H1 (cell line): Measurements from ENCODE around the gene HAO2. TPM values are rescaled to one million over a fixed set of nuclear protein-coding genes. Genes with fewer than 3 reads are reported as not detected.

Experiments used
- CTCF ChIA-PET: fragments of 300-600 bp; sonication (Branson Sonifier 250); formaldehyde crosslinking; loops from one replicate; lab custom pipeline; 2021; ENCODE audit not compliant: partially characterized antibody; lab: Charles Lee
- POLR2A ChIA-PET: fragments of 300-600 bp; sonication (Branson Sonifier 250); formaldehyde crosslinking; loops from one replicate; lab custom pipeline; 2021; ENCODE audit warnings: inconsistent platforms; ENCODE audit not compliant: partially characterized antibody; lab: Charles Lee
- DNase-seq, 2 experiments: peaks; one replicate each; pipeline versions ENCODE4 v3.0.0 to v3.0.0-alpha.2; 2010 to 2022; ENCODE audit warnings: low spot score in 2 of 2, low read depth in 1 of 2, mixed read lengths in 1 of 2
- FAIRE-seq: peaks from 2 replicates; lab custom pipeline; 2011; peaks lifted over from hg19 to GRCh38; lab: Jason Lieb, UNC
- H2AFZ ChIP-seq: 2 replicates; pipeline ENCODE4 v1.8.1; 2012; ENCODE audit warnings: low read length, inconsistent platforms
- H2AK5ac ChIP-seq: 2 replicates; pipeline ENCODE4 v1.6.1; 2013; ENCODE audit warnings: low read depth, low read length
- H2BK120ac ChIP-seq: replicated peaks from 2 replicates; pipeline ENCODE3; 2013; ENCODE audit warnings: low read depth, low read length, inconsistent platforms
- H2BK12ac ChIP-seq: 2 replicates; pipeline ENCODE4 v1.6.1; 2013; ENCODE audit warnings: low read depth, low read length
- H2BK15ac ChIP-seq: 2 replicates; pipeline ENCODE4 v1.6.1; 2013; ENCODE audit warnings: low read length
- H2BK20ac ChIP-seq: 2 replicates; pipeline ENCODE4 v1.6.1; 2013; ENCODE audit warnings: low read length
- H2BK5ac ChIP-seq: 2 replicates; pipeline ENCODE4 v1.6.1; 2013; ENCODE audit warnings: low read depth, low read length
- H3K14ac ChIP-seq: 2 replicates; pipeline ENCODE4 v1.6.1; 2013; ENCODE audit warnings: inconsistent platforms; ENCODE audit not compliant: insufficient read length
- H3K18ac ChIP-seq: 2 replicates; pipeline ENCODE4 v1.6.1; 2013; ENCODE audit warnings: low read length; ENCODE audit errors: extremely low read depth
- H3K23ac ChIP-seq: 2 replicates; pipeline ENCODE4 v1.6.1; 2013; ENCODE audit warnings: inconsistent platforms; ENCODE audit not compliant: insufficient read length
- H3K23me2 ChIP-seq: 2 replicates; pipeline ENCODE4 v1.6.1; 2013; ENCODE audit warnings: low read depth, low read length
- H3K27ac ChIP-seq: 2 replicates; pipeline ENCODE4 v1.6.1; 2011; ENCODE audit warnings: low read depth, low read length, inconsistent platforms
- H3K27me3 ChIP-seq, 4 experiments: replicated peaks in 1 of 4; 1 replicate in 1 of 4; 2 replicates in 3 of 4; pipeline versions ENCODE4 v1.6.1 to v1.8.1; 2011 to 2013; ENCODE audit warnings: low read length in 3 of 4, mild to moderate bottlenecking in 3 of 4, inconsistent platforms in 2 of 4, mixed read lengths in 2 of 4, moderate library complexity in 1 of 4; ENCODE audit not compliant: control insufficient read depth in 3 of 4, insufficient read depth in 3 of 4; ENCODE audit errors: extremely low read depth in 1 of 4
- H3K36me3 ChIP-seq, 4 experiments: 2 replicates each; pipeline versions ENCODE4 v1.6.1 to v1.8.1; 2011 to 2013; ENCODE audit warnings: mild to moderate bottlenecking in 4 of 4, low read length in 3 of 4, moderate library complexity in 2 of 4, control low read depth in 1 of 4, inconsistent platforms in 1 of 4; ENCODE audit not compliant: insufficient read depth in 4 of 4, control insufficient read depth in 2 of 4
- H3K4ac ChIP-seq: replicated peaks from 2 replicates; pipeline ENCODE3; 2013; ENCODE audit warnings: low read length, low read depth, mixed read lengths, inconsistent platforms; ENCODE audit not compliant: insufficient read length
- H3K4me1 ChIP-seq, 4 experiments: replicated peaks in 1 of 4; 1 replicate in 1 of 4; 2 replicates in 3 of 4; pipeline versions ENCODE4 v1.6.1 to v1.8.1; 2011 to 2013; ENCODE audit warnings: low read length in 3 of 4, inconsistent platforms in 2 of 4, mixed read lengths in 1 of 4; ENCODE audit not compliant: insufficient read depth in 4 of 4, control insufficient read depth in 3 of 4
- H3K4me2 ChIP-seq, 2 experiments: 2 replicates each; pipeline versions ENCODE4 v1.6.1 to v1.8.1; 2011 to 2013; ENCODE audit warnings: low read depth in 2 of 2, low read length in 2 of 2, control low read depth in 1 of 2, inconsistent platforms in 1 of 2, mild to moderate bottlenecking in 1 of 2; ENCODE audit not compliant: insufficient read depth in 1 of 2
- H3K4me3 ChIP-seq, 4 experiments: fragments of 200-600, 300-600 bp in 1 of 4; sonication (generic), shearing (Covaris generic), sonication (Bioruptor Twin) in 1 of 4; 2 replicates each; pipeline versions ENCODE4 v1.5.1 to v1.8.1; 2011 to 2016; ENCODE audit warnings: low read length in 4 of 4, low read depth in 3 of 4, control low read depth in 2 of 4, inconsistent platforms in 2 of 4, mild to moderate bottlenecking in 2 of 4, mixed read lengths in 1 of 4, moderate library complexity in 1 of 4; ENCODE audit not compliant: insufficient read depth in 2 of 4; ENCODE audit errors: extremely low read depth in 1 of 4
- H3K56ac ChIP-seq: replicated peaks from 2 replicates; pipeline ENCODE3; 2013; ENCODE audit warnings: low read depth, mild to moderate bottlenecking, mixed read lengths, low read length, inconsistent platforms; ENCODE audit not compliant: insufficient read length
- H3K79me1 ChIP-seq: 2 replicates; pipeline ENCODE4 v1.6.1; 2013; ENCODE audit warnings: low read depth, low read length, control low read depth
- H3K79me2 ChIP-seq, 2 experiments: 2 replicates each; pipeline versions ENCODE4 v1.6.1 to v1.8.1; 2012 to 2013; ENCODE audit warnings: low read length in 2 of 2, mild to moderate bottlenecking in 2 of 2, inconsistent platforms in 1 of 2; ENCODE audit not compliant: insufficient read depth in 2 of 2, control insufficient read depth in 1 of 2
- H3K9ac ChIP-seq, 4 experiments: replicated peaks in 1 of 4; 1 replicate in 1 of 4; 2 replicates in 3 of 4; pipeline versions ENCODE4 v1.6.1 to v1.8.1; 2011 to 2013; ENCODE audit warnings: low read depth in 3 of 4, low read length in 3 of 4, control low read depth in 2 of 4, mild to moderate bottlenecking in 2 of 4, moderate library complexity in 2 of 4, inconsistent platforms in 1 of 4; ENCODE audit errors: extremely low read depth in 1 of 4
- H3K9me3 ChIP-seq, 2 experiments: 2 replicates each; pipeline versions ENCODE4 v1.6.1 to v1.8.1; 2012 to 2013; ENCODE audit warnings: mild to moderate bottlenecking in 2 of 2, moderate library complexity in 2 of 2, control low read depth in 1 of 2, inconsistent platforms in 1 of 2, low read depth in 1 of 2, low read length in 1 of 2, mixed read lengths in 1 of 2; ENCODE audit not compliant: insufficient read depth in 2 of 2
- H4K20me1 ChIP-seq, 2 experiments: replicated peaks in 1 of 2; 2 replicates each; pipeline versions ENCODE3 to v1.8.1; 2011 to 2013; ENCODE audit warnings: inconsistent platforms in 2 of 2, low read length in 2 of 2, mild to moderate bottlenecking in 1 of 2; ENCODE audit not compliant: insufficient read depth in 2 of 2, control insufficient read depth in 1 of 2
- H4K5ac ChIP-seq: 2 replicates; pipeline ENCODE4 v1.6.1; 2013; ENCODE audit warnings: low read length, low read depth, mixed read lengths, inconsistent platforms; ENCODE audit not compliant: insufficient read length
- H4K8ac ChIP-seq: 2 replicates; pipeline ENCODE4 v1.8.0; 2013; ENCODE audit warnings: mild to moderate bottlenecking, moderate library complexity, low read length, inconsistent platforms; ENCODE audit not compliant: insufficient read depth; ENCODE audit errors: extremely low read depth
- H4K91ac ChIP-seq: replicated peaks from 2 replicates; pipeline ENCODE3; 2013; ENCODE audit warnings: low read length, mixed read lengths, inconsistent platforms; ENCODE audit not compliant: insufficient read length
- CBX5 ChIP-seq: fragments of 300-800, 300-1000 bp; sonication (generic); IDR thresholded peaks from 2 replicates; pipeline ENCODE4 v1.7.1; 2016; ENCODE audit warnings: antibody characterized with exemption, low read length, low read depth
- CBX8 ChIP-seq: fragments of 300-800, 300-1000 bp; sonication (generic); IDR thresholded peaks from 2 replicates; pipeline ENCODE4 v1.7.1; 2016; ENCODE audit warnings: low read depth, low read length, borderline replicate concordance
- EP300 ChIP-seq, 2 experiments: IDR thresholded peaks; 1 replicate in 1 of 2; 2 replicates in 1 of 2; pipeline ENCODE4 v1.6.1; 2011 to 2012; ENCODE audit warnings: low read depth in 2 of 2, low read length in 2 of 2, mild to moderate bottlenecking in 2 of 2, borderline replicate concordance in 1 of 2, inconsistent platforms in 1 of 2, moderate library complexity in 1 of 2
- EZH2 ChIP-seq: fragments of 200-600 bp; sonication (generic); IDR thresholded peaks from 2 replicates; pipeline ENCODE4 v1.7.1; 2012; ENCODE audit warnings: low read depth, mild to moderate bottlenecking, moderate library complexity, low read length, inconsistent platforms; ENCODE audit not compliant: severe bottlenecking
- FOSL1 ChIP-seq: IDR thresholded peaks from 2 replicates; pipeline ENCODE4 v1.6.1; 2011; ENCODE audit warnings: mild to moderate bottlenecking, low read depth, low read length, moderate library complexity; ENCODE audit not compliant: insufficient read depth
- JUN ChIP-seq: IDR thresholded peaks from 2 replicates; pipeline ENCODE4 v1.6.1; 2011; ENCODE audit warnings: low read depth, mild to moderate bottlenecking, improper control_type of control experiment, low read length
- KDM4A ChIP-seq: IDR thresholded peaks from one replicate; pipeline ENCODE4 v1.7.1; 2012; ENCODE audit warnings: low read depth, mild to moderate bottlenecking, moderate library complexity, low read length, inconsistent platforms; ENCODE audit not compliant: severe bottlenecking
- KDM5A ChIP-seq: fragments of 200-600 bp; IDR thresholded peaks from 2 replicates; pipeline ENCODE4 v1.7.1; 2012; ENCODE audit warnings: mild to moderate bottlenecking, low read length, inconsistent platforms, mixed read lengths
- MAFK ChIP-seq: IDR thresholded peaks from 2 replicates; pipeline ENCODE4 v1.6.1; 2012; ENCODE audit warnings: low read depth, mild to moderate bottlenecking, improper control_type of control experiment, low read length
- POLR2A ChIP-seq, 2 experiments: IDR thresholded peaks; 1 replicate in 1 of 2; 2 replicates in 1 of 2; pipeline ENCODE4 v1.6.1; 2011; ENCODE audit warnings: low read depth in 2 of 2, low read length in 2 of 2, mild to moderate bottlenecking in 2 of 2; ENCODE audit errors: control extremely low read depth in 1 of 2
- RAD21 ChIP-seq, 2 experiments: IDR thresholded peaks in 1 of 2; conservative IDR thresholded peaks in 1 of 2; 2 replicates each; pipeline ENCODE4 v1.6.1; 2011; ENCODE audit warnings: low read depth in 2 of 2, low read length in 2 of 2, improper control_type of control experiment in 1 of 2, inconsistent platforms in 1 of 2, mild to moderate bottlenecking in 1 of 2, moderate library complexity in 1 of 2
- SP1 ChIP-seq: IDR thresholded peaks from 2 replicates; pipeline ENCODE4 v1.6.1; 2011; ENCODE audit warnings: low read depth, low read length
- ZNF274 ChIP-seq: IDR thresholded peaks from 2 replicates; pipeline ENCODE4 v1.7.0; 2012; ENCODE audit warnings: low read length, borderline replicate concordance; ENCODE audit errors: extremely low read depth
- WGBS, 2 experiments: shearing (Covaris generic) in 1 of 2; methylation state at CpG; one replicate each; pipeline versions ENCODE4 v1.1.6 to v1.1.7; 2013 to 2015; ENCODE audit warnings: low lambda C conversion rate in 2 of 2, mixed read lengths in 2 of 2, inconsistent platforms in 1 of 2, low coverage in 1 of 2, missing lambda C conversion rate in 1 of 2; ENCODE audit not compliant: insufficient replicate concordance in 2 of 2, insufficient coverage in 1 of 2, insufficient read length in 1 of 2; ENCODE audit errors: extremely low coverage in 1 of 2, missing lambda C conversion rate in 1 of 2; 5-methylcytosine and 5-hydroxymethylcytosine counted together
- polyA plus RNA-seq, 7 experiments: library from polyadenylated mRNA; depleted of rRNA in 3 of 7; stranded (reverse) in 5 of 7; unstranded in 2 of 7; fragments of >200 nt in 5 of 7; fragments of 200-250 nt in 2 of 7; gene quantifications; 1 replicate in 5 of 7; 2 replicates in 1 of 7; 4 replicates in 1 of 7; pipeline versions ENCODE4 v1.2.1 to v1.2.3, GENCODE V29; 2011 to 2013; ENCODE audit warnings: missing spikeins in 2 of 7, mixed read lengths in 2 of 7
- total RNA-seq: library from RNA; stranded (reverse); fragmentation: NEBNext Ultra II Directional; extraction: Animal tissue kit (Norgen Biotek cat#: 25700); gene quantifications from 2 replicates; pipeline ENCODE4 v1.2.1, GENCODE V29; 2021

The HAO2 gene
- total and polyA plus RNA-seq, 2 of the 8 experiments (the other 6 are each of a cell fraction or from before 2014, with no cell fraction given), result not detected

GRCh38 chr1:119431836-119432235, 63.3 kb downstream of the HAO2 start:
- Histone ChIP-seq H4K91ac (no peak overlapping the region), H4K20me1 (no peaks in the 10 kb centered on the region), H3K56ac (no peak overlapping the region), H3K18ac (no peak overlapping the region), H2BK20ac (no peak overlapping the region), H2BK5ac (no peak overlapping the region), H4K8ac (no peak overlapping the region), H2AFZ (no peak overlapping the region), H2AK5ac (no peak overlapping the region), H3K4me2 (no peak overlapping the region), H3K4me3 (no peak overlapping the region), H3K79me1 (no peaks in the 10 kb centered on the region), H2BK15ac (no peak overlapping the region), H3K4ac (no peak overlapping the region), H2BK12ac (no peak overlapping the region), H3K14ac (no peak overlapping the region), H2BK120ac (no peak overlapping the region), H4K5ac (no peak overlapping the region), H3K9me3 (no peaks in the 10 kb centered on the region), H3K79me2 (no peaks in the 10 kb centered on the region), H3K36me3 (no peaks in the 10 kb centered on the region), H3K27ac (no peak overlapping the region), H3K4me1 (no peaks in the 10 kb centered on the region; a peak in 1 of 7 replicates), H3K23ac (no peak overlapping the region), H3K27me3 (no peaks in the 10 kb centered on the region), H3K9ac (no peak overlapping the region), H3K23me2 (no peaks in the 10 kb centered on the region)
- CTCF ChIA-PET, result interaction anchor here (0.7 kb wide), 1 partner anchor 15 kb away, joined by 3 read pairs; no protein-coding TSS in a partner anchor
- 83% methylated on average over 3 of the region's 3 CpGs; no CpG with 5 or more reads in 1 of the 2 experiments for WGBS, 2 experiments
- FAIRE-seq (no peak), DNase-seq (no peak)
- POLR2A ChIA-PET, result no interaction called here
- TF ChIP-seq CBX5, result no peak
- TF ChIP-seq EZH2, result no peak
- TF ChIP-seq CBX8, result no peak
- no peak for TF ChIP-seq KDM4A
- TF ChIP-seq POLR2A (IDR thresholded peaks at IDR 0.05; ENCODE audit: control extremely low read depth in 1 of 2, low read depth in 2 of 2, low read length in 2 of 2), result no peak
- no peak for TF ChIP-seq ZNF274
- no peak for TF ChIP-seq SP1
- no peak for TF ChIP-seq FOSL1
- no peak for TF ChIP-seq MAFK
- no peak for TF ChIP-seq RAD21 (IDR thresholded peaks at IDR 0.05 in 1 of 2, conservative IDR thresholded peaks at IDR 0.05 in 1 of 2; ENCODE audit: low read depth in 2 of 2, low read length in 2 of 2)
- TF ChIP-seq JUN, result no peak
- no peak for TF ChIP-seq KDM5A
- no peak for TF ChIP-seq EP300 (IDR thresholded peaks at IDR 0.05; ENCODE audit: borderline replicate concordance in 1 of 2, low read depth in 2 of 2, low read length in 2 of 2)
